C4-2B (cell line): ENCODE measurements around the gene PKM.
A peak's percentile ranks its signal among the peaks of the same experiment; 100 is the strongest.

Experiments used
- H3K27ac ChIP-seq: fragments of 450-650 bp; 2 replicates; pipeline ENCODE4 v1.5.1; 2017
- CTCF ChIP-seq: fragments of 450-650 bp; conservative IDR thresholded peaks from 2 replicates; pipeline ENCODE4 v1.5.1; 2017; ENCODE audit warnings: mild to moderate bottlenecking
- ZFX ChIP-seq: fragments of 450-650 bp; IDR thresholded peaks from 2 replicates; pipeline ENCODE4 v1.6.1; 2017

The PKM gene

GRCh38 chr15:72231833-72232478 lies 966 bp upstream of the PKM start:
- H3K27ac ChIP-seq = peak overlapping the region; percentile 95
- TF ChIP-seq CTCF = no peak
- TF ChIP-seq ZFX = no peak

- TF ChIP-seq ZFX (no peak; the same call in none of the 2 replicates), CTCF (no peak)
Observed at GRCh38 chr15:72230197-72231065, 559 bp downstream of the PKM start.

GRCh38 chr15:72229947-72230196 lies 1.1 kb downstream of the PKM start:
- peak overlapping the region; percentile 95 for H3K27ac ChIP-seq
- TF ChIP-seq CTCF = no peak
- TF ChIP-seq ZFX = peak; percentile 89

More at GRCh38 chr15:72230197-72231065, 559 bp downstream of the PKM start:
- H3K27ac ChIP-seq = peak overlapping the region; percentile 95

DNA sequence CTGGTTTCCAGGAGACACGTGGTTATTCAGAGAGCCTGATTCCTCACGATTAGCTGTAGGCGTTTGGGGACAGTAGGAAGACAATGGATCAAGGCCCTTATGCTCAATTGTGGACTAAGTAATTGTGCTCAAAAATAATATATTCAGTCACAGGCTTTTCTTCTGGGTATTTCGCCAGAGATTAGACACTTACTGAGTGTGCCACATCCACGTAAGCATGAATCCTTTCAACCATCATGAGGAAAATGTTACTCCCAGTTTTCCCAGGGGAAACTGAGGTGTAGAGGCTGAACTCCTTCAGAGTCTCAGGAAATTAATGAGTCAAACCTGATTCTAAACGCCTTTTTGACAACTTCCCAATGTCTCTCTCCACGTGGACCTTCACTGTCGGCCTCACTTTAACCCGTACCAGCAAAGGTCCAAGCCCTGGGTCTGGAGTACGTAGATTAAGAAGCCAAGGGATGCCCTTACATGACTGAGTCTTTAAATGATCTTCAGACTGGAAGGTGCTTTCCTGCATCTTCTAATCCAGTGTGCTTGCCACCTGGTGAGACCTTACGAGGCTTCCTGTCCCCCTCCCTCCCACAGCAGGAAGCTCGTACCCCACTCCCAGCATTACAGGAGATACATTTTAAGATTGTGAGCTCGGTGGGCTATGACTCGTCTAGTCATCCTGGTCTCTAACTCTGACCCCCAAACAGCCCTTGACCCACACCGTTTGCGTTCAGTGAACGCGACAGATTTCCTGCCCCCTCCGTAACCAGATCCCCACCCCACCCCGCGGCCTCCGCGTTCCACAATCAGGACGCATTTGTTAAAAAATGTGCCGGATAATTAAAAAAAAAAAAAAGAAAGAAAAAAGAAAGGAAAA lies 1.7 kb downstream of the PKM start:
- TF ChIP-seq ZFX (no peak), CTCF (no peak)
- peak overlapping the region; percentile 95 for H3K27ac ChIP-seq

DNA sequence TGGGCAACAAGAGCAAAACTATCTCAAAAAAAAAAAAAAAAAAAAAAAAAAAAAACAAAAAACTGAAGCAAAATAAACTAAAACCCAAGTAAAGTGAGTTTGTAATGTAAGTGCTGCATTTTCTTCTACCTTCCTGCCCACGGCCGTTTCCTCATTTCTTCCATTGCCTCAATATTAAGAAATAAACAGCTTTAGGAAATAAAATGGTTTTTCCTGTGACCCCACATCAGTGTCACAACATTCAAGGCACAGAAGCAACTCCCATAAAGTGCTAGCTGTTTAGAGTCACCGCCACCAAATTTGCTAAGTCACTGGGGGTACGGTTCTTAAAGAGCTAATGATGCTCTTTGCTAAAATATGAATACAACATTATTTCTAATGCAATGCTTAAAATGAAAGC lies 3.3 kb downstream of the PKM start:
- TF ChIP-seq CTCF (no peak), ZFX (no peak)
- H3K27ac ChIP-seq = peak overlapping the region; percentile 95

GRCh38 chr15:72227192-72227586 lies 3.8 kb downstream of the PKM start:
- no peak for TF ChIP-seq CTCF
- no peak for TF ChIP-seq ZFX
- peak overlapping the region; percentile 95 for H3K27ac ChIP-seq

DNA sequence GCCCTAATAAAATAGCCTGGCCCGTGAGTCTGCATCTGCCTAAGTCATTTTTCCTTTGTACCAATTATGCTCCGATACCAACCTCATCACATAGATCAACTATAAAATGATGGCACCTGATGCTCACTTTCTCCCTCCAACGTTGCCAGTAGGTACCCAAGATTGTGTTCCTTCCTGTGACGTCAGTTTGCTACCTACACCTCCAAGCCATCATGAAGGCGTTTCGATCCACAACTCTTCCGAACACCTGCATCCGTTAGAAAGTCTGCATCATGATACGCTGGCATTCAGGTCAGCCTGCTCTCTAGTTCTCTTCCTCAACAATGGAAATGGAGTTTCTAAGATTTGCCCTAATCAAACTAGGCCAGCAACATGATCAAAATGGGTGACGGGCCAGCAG lies 7.7 kb downstream of the PKM start:
- H3K27ac ChIP-seq = no peak overlapping the region
- TF ChIP-seq ZFX (no peak), CTCF (no peak)
